Left cardiac atrium (tissue), 4 donors: Measurements from ENCODE around the gene PDP2. TPM values are rescaled to one million over a fixed set of nuclear protein-coding genes. Genes with fewer than 3 reads are reported as not detected.

ENCODE experiments used
- ATAC-seq, 2 donors: fragments of 200-7000 bp; cut with Tn5 transposase; one replicate each; pipeline ENCODE4 v1.9.1; 2020; ENCODE audit warnings: mild to moderate bottlenecking in 2 of 2, moderate library complexity in 2 of 2
- DNase-seq: peaks from one replicate; pipeline ENCODE4 v3.0.0-alpha.2; 2020
- intact Hi-C, 2 donors: fragments of 100-400 bp; cut with DNase I; formaldehyde crosslinking; loops; one replicate each; pipeline versions ENCODE4 v1.14.1 to v1.15.1; 2022 to 2023
- long read RNA-seq: library from polyadenylated mRNA; unstranded; transcript quantifications from one replicate; pipeline ENCODE4 v2.0.0, GENCODE V29; 2021
- total RNA-seq, 2 donors: library from RNA; stranded (reverse); fragmentation: NEBNext Ultra II Directional; extraction: Animal tissue kit (Norgen Biotek cat#: 25700); gene quantifications; one replicate each; pipeline ENCODE4 v1.2.1, GENCODE V29; 2021
- donor health status: DM: no; HTN: yes; CAD: no.
- donor health status: DM: no; HTN: yes; CAD: no; lungs with severe emphysema.
- donor health status: DM: yes; HTN: yes; CAD: no.
- donor health status: Dilated cardiomyopathy.

Gene PDP2
- total RNA-seq: 1 to 10 TPM; 6.8 to 8.1 TPM
- long read RNA-seq, full-length matches to known transcripts: 2 of 2 reads
- long read RNA-seq, partial matches to known transcripts: 0 of 2 reads
- long read RNA-seq, other reads (novel, unspliced or antisense): 0 of 2 reads

- intact Hi-C loops: no loop called here
- ATAC-seq (peak; percentile 98), DNase-seq (peak; percentile 96)
These were observed at the start of gene PDP2 for GRCh38 chr16:66880288-66881013. PDP2 (plus strand) TSS chr16:66880515; CDS start chr16:66884285, 3,770 bp downstream.

- DNase-seq (no peak), ATAC-seq (no peak)
- intact Hi-C loops: loop anchor here in 1 of 2 donors (5.0 kb wide), 1 partner anchor 35 kb away; no protein-coding TSS in a partner anchor
These were observed 48.1 kb upstream of the PDP2 start for GRCh38 chr16:66832190-66832589.

DNA sequence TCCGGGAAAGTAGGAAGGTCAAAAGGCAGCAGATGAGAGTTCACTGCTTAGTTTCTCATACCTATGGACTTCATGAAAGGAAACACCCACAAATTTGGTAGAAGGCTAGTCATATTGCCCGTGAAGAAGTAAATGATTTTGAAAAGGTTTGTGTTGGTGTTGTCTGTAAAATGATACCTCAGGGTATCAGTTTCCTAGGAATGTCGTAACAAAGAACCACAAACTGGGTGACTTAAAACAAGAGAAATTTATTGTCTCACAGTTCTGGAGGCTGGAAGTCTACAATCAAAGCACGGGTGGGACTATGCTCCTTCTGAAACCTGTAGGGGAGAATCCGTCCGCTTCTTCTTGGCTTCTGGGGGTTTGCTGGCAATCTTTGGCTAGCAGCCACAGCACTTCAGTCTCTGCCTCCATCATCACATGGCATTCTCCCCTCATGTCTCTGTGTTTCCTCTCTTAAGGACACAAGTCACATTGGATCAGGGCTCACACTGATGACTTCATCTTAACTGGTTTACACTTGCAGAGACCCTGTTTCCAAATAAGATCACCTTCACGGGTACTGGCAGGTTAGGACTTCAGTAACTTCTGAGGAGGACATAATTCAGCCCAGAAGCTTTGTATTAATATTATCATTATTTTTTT, 47.5 kb upstream of the PDP2 start:
- intact Hi-C loops: loop anchor here in 1 of 2 donors (5.0 kb wide), 1 partner anchor 35 kb away; no protein-coding TSS in a partner anchor

GRCh38 chr16:66834746-66835145, 45.6 kb upstream of the PDP2 start:
- intact Hi-C loops: loop anchor here in 1 of 2 donors (5.0 kb wide), 1 partner anchor 33 kb away; no protein-coding TSS in a partner anchor
- DNase-seq (no peak), ATAC-seq (no peak)

More for the DNA sequence above, 47.5 kb upstream of the PDP2 start:
- DNase-seq (no peak), ATAC-seq (no peak)

DNA sequence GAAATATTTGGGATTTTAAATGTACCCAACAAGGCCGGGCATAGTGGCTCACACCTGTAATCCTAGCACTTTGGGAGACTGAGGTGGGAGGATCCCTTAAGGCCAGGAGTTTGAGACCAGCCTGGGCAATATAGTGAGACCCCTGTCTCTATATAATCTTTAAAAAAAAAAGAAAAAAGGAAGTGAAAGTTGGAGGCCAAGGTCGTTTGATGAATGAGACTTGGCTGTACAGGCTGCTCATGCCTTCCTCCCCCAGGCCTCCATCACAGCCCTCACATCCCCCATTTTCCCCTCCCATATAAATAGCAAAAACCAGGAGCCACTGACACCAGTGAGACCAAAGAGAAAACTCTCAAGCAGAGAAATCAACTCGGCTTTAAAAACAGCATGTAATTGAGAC, 39.4 kb upstream of the PDP2 start:
- no peak for DNase-seq
- ATAC-seq: no peak
- intact Hi-C loops: no loop called here

DNA sequence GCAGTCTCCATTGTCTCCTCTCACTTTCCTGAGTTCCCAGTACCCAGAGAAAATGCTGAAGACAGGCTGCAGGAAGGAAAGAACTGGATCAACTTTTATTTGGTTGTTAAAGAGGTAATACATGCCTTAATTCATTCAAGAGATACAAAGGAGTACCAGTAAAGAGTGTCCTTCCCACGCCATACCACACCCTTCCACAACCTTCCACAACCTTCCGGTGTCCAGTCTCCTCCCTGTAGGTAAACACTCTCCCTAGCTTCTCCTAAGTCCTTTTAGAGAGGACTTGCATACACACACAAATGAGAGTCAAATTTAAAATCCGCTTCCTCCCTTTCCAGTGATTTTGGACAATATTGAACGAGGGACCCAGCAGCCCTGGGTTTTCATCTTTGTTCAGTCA, 38.9 kb upstream of the PDP2 start:
- no peak for ATAC-seq

DNA sequence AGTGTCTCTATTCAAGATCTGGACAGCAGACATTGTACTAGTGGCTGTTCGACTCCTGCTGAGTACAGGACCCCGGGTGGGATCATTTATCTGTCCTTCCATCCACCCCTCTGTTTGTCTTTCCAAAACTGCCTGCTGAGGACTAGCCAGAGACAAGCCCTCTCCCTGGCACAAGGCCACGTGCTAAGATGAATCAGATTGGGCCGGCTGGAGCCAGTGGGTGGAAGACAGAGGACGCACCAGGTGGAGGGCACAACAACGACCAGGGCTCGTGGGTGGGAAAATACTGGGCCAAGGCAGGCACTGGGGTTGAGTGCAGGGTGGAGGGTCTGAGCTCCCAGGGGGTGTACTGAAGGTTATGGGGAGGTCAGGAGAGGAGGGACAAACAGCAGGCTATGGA, 37.5 kb upstream of the PDP2 start:
- ATAC-seq (no peak), DNase-seq (no peak)
- intact Hi-C loops: no loop called here

More for the DNA sequence above, 38.9 kb upstream of the PDP2 start:
- intact Hi-C loops: no loop called here
- DNase-seq: no peak

- DNase-seq: no peak
- no peak for ATAC-seq
- intact Hi-C loops: no loop called here
These were observed 37.1 kb upstream of the PDP2 start for GRCh38 chr16:66843191-66843590.

DNA sequence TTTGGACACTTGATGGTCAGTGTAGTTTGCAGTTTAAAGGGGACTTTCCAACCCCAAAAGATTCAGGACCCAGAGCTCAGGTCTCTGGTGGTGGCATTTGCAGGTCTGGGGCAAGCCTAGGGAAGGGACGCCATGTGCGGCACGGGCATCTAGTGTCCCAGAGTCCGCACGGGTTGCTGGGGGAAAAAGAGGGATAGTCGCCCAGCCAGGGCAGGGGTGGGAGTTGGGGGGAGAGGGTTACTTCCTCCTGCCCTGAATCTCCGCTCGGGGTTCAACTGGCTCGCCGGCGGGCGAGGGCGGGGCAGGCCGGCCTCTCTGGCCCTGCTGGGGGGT, 36.3 kb upstream of the PDP2 start:
- DNase-seq (no peak), ATAC-seq (peak in 1 of 2 donors; percentile 12)
- intact Hi-C loops: no loop called here

DNA sequence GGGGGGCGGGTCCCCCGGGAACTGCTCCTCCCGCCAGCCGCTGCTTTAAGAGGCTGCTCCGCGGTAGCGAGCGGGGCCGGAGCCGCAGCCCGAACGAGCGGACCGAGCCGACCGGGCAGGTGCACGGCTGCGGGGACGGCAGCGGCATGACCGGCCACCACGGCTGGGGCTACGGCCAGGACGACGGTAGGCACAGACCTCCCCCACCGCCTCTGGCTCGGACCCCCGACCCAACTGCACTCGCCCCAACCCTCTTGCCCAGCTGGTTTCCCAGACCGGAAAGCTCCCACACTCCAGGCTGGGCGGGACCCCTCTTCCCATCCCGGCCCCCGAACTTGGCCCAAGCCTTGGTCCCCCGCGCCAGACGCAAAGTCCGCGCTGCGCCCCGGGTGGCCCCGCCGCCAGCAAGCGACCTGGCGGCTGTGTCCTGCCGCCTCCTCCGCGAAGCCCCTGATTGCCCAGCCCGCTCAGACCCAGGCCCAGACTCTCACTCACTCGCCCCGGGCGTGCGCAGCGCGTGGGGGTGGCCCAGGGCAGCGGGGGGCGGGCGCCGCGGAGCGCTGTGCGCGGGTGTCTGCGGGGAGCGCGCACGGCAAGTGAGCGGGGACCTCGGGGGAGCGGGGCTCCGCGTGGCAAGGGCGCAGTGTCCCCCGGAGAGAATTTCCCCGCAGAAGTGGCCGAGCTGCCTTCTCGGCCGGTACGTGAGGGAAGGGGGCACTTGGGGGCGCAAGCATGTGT, 35.8 kb upstream of the PDP2 start, which contains the start of gene CA7:
Gene CA7, plus strand, starts transcription at position 73 of the 738 bp plus-strand sequence. Its CDS starts 74 bp downstream, at position 147.
- DNase-seq (no peak), ATAC-seq (peak; percentile 34 to 52)
- intact Hi-C loops: no loop called here

DNA sequence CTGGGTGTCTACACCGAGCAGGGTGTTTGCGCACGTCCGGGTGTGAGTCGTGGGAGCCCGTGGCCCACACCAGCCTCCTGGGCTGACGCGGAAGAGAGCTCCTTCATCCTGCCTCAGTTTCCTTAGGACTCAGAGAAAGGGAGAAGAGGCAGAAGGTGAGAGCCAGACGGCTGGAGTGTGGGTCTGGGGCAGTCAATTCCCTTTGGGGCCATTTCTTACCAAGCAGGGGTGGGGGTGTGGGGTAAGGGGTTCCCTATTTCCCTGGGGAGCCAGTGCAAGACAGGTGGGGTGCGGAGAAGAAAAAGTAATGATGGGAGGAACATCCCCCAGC, 35.3 kb upstream of the PDP2 start:
- intact Hi-C loops: no loop called here
- DNase-seq (no peak), ATAC-seq (peak in 1 of 2 donors; percentile 17)

GRCh38 chr16:66845791-66846221, 34.5 kb upstream of the PDP2 start:
- ATAC-seq: peak in 1 of 2 donors; percentile 44
- intact Hi-C loops: no loop called here
- no peak for DNase-seq

GRCh38 chr16:66846266-66846665, 34.0 kb upstream of the PDP2 start:
- intact Hi-C loops: no loop called here
- ATAC-seq (no peak), DNase-seq (no peak)

- ATAC-seq (no peak), DNase-seq (no peak)
- intact Hi-C loops: no loop called here
These were observed 33.5 kb upstream of the PDP2 start for GRCh38 chr16:66846831-66847230.

DNA sequence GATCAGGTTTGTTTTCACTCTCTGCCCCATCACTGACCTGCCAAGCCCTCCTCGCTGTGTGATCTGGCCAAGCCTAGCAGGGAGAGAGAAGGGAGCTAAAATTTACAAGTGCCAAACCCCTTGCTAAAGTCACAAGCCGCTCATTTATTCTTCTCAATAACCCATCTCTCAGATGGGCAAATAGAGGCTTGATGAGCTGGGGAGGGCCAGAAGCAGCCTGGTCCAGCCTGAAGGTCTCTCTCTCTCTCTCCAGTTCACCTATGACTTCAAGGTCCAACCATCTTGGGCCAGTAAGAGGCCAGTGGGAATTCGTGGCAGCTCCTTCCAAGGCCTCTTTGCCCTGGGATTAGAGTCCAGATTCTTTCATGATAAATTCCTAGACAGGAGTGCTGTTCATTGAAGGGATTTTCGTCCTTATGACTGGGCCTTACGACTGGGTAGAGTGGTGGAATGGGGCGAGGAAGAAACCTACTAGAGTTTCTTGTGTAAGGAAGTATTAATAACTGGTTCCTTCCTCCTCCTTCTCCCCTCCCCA, 32.7 kb upstream of the PDP2 start:
- ATAC-seq: no peak
- intact Hi-C loops: no loop called here
- DNase-seq: no peak

DNA sequence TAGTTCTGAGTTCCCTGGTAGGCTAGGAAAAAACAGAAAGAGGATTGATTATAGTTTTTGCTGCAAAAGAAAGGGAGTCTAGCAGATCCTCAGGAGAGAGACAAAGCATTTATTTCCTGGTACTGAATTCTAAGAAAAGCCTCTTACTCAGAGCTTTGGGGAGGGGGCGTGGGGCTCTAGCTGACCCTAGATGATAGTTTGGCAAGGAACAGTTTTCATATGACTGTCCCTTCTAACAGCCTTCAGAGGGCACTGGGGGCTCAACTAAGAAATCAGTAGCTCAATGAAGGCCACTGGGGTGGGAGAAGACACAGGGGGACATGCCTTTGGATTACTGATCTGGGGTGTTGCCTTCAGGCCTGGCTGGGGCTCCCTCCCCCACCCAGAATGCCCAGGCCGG, 32.1 kb upstream of the PDP2 start:
- intact Hi-C loops: no loop called here
- DNase-seq: no peak
- ATAC-seq: no peak

GRCh38 chr16:66849021-66849420, 31.3 kb upstream of the PDP2 start:
- ATAC-seq (no peak), DNase-seq (no peak)
- intact Hi-C loops: no loop called here

GRCh38 chr16:66849549-66849948, 30.8 kb upstream of the PDP2 start:
- intact Hi-C loops: no loop called here
- ATAC-seq: no peak

GRCh38 chr16:66850115-66850815, 30.1 kb upstream of the PDP2 start:
- ATAC-seq (no peak), DNase-seq (no peak)
- intact Hi-C loops: no loop called here

More at GRCh38 chr16:66849549-66849948, 30.8 kb upstream of the PDP2 start:
- no peak for DNase-seq
